HepG2 (cell line): ENCODE measurements around the gene CHKA. TPM values are rescaled to one million over a fixed set of nuclear protein-coding genes. Genes with fewer than 3 reads are reported as not detected.

ENCODE experiments used
- BORCS8-MEF2B ChIP-seq: sonication (generic); formaldehyde crosslinking; IDR thresholded peaks from 2 replicates; pipeline ENCODE4 v1.8.0; 2022; ENCODE audit warnings: mild to moderate bottlenecking, missing genetic modification reagents
- CREB1 ChIP-seq, 2 experiments: fragments of 450-650 bp in 1 of 2; IDR thresholded peaks; 2 replicates each; pipeline ENCODE4 v1.6.1; 2016 to 2017; ENCODE audit warnings: control low read depth in 1 of 2, mild to moderate bottlenecking in 1 of 2, missing compliant biosample characterization in 1 of 2, missing genetic modification characterization in 1 of 2
- EHMT2 ChIP-seq: fragments of 200-600 bp; sonication (generic); IDR thresholded peaks from 2 replicates; pipeline ENCODE4 v1.7.0; 2017; ENCODE audit warnings: antibody characterized with exemption, low read depth, low read length, borderline replicate concordance
- HMGA1 ChIP-seq: sonication (generic); formaldehyde crosslinking; conservative IDR thresholded peaks from 2 replicates; pipeline ENCODE4 v1.4.0; 2020; ENCODE audit warnings: missing genetic modification reagents
- KLF12 ChIP-seq: sonication (generic); formaldehyde crosslinking; IDR thresholded peaks from 2 replicates; pipeline ENCODE4 v1.4.0; 2020; ENCODE audit warnings: missing genetic modification reagents, borderline replicate concordance
- MBD4 ChIP-seq: IDR thresholded peaks from 2 replicates; pipeline ENCODE4 v1.6.1; 2012; ENCODE audit warnings: low read length, inconsistent platforms, borderline replicate concordance
- PHF8 ChIP-seq: sonication (generic); formaldehyde crosslinking; IDR thresholded peaks from 2 replicates; pipeline ENCODE4 v1.5.0; 2020; ENCODE audit warnings: missing genetic modification reagents
- SAFB2 ChIP-seq: sonication (generic); formaldehyde crosslinking; IDR thresholded peaks from 2 replicates; pipeline ENCODE4 v1.5.1; 2020; ENCODE audit warnings: missing genetic modification reagents, low read depth, mild to moderate bottlenecking, borderline replicate concordance
- THAP11 ChIP-seq: IDR thresholded peaks from 2 replicates; pipeline ENCODE4 v1.6.1; 2016; ENCODE audit warnings: missing biosample characterization, missing genetic modification reagents
- ZFP82 ChIP-seq: sonication (generic); formaldehyde crosslinking; IDR thresholded peaks from 2 replicates; pipeline ENCODE4 v1.5.1; 2020; ENCODE audit warnings: mild to moderate bottlenecking, missing genetic modification reagents, borderline replicate concordance
- ZNF10 ChIP-seq: sonication (generic); formaldehyde crosslinking; IDR thresholded peaks from 2 replicates; pipeline ENCODE4 v1.4.0; 2020; ENCODE audit warnings: mild to moderate bottlenecking, low read depth, missing genetic modification reagents, borderline replicate concordance
- ZNF354B ChIP-seq: sonication (generic); formaldehyde crosslinking; IDR thresholded peaks from 2 replicates; pipeline ENCODE4 v1.8.0; 2022; ENCODE audit warnings: mild to moderate bottlenecking, missing genetic modification reagents
- ZNF441 ChIP-seq: sonication (generic); formaldehyde crosslinking; IDR thresholded peaks from 2 replicates; pipeline ENCODE4 v1.7.0; 2021; ENCODE audit warnings: missing genetic modification reagents, borderline replicate concordance
- ZNF749 ChIP-seq: sonication (generic); formaldehyde crosslinking; IDR thresholded peaks from 2 replicates; pipeline ENCODE4 v1.8.0; 2022; ENCODE audit warnings: mild to moderate bottlenecking, missing genetic modification reagents, moderate library complexity, borderline replicate concordance
- ZNF768 ChIP-seq: sonication (generic); formaldehyde crosslinking; IDR thresholded peaks from 2 replicates; pipeline ENCODE4 v1.4.0; 2020; ENCODE audit warnings: missing genetic modification reagents
- polyA plus RNA-seq, 8 experiments: library from polyadenylated mRNA; depleted of rRNA in 3 of 8; stranded (reverse) in 7 of 8; unstranded in 1 of 8; fragments of >200 nt; fragmentation: Illumina TruSeq in 4 of 8; extraction: Trizol in 4 of 8; gene quantifications; 2 replicates each; pipeline versions ENCODE4 v1.2.1 to v1.2.3, GENCODE V29; 2011 to 2016; ENCODE audit warnings: low read depth in 4 of 8, missing spikeins in 1 of 8, mixed read lengths in 1 of 8; ENCODE audit not compliant: insufficient read depth in 1 of 8
- total RNA-seq, 5 experiments: library from RNA; depleted of rRNA; stranded (reverse); fragments of >200 nt; fragmentation: Illumina TruSeq; extraction: Trizol; gene quantifications; 2 replicates each; pipeline ENCODE4 v1.2.3, GENCODE V29; 2016; ENCODE audit warnings: low read depth in 1 of 5
- TF ChIP-seq, protein P1 (sequence below): sonication (generic); formaldehyde crosslinking; IDR thresholded peaks from 2 replicates; pipeline ENCODE4 v1.4.0; 2020; ENCODE audit warnings: missing genetic modification reagents
- TF ChIP-seq, protein P2 (sequence below): sonication (generic); formaldehyde crosslinking; IDR thresholded peaks from 2 replicates; pipeline ENCODE4 v1.5.1; 2020; ENCODE audit warnings: mild to moderate bottlenecking, moderate library complexity, missing genetic modification reagents
- TF ChIP-seq, protein P3 (sequence below): sonication (generic); formaldehyde crosslinking; IDR thresholded peaks from 2 replicates; pipeline ENCODE4 v1.4.0; 2020; ENCODE audit warnings: missing genetic modification reagents
- TF ChIP-seq, protein P4 (sequence below): sonication (generic); formaldehyde crosslinking; IDR thresholded peaks from 2 replicates; pipeline ENCODE4 v1.4.0; 2020; ENCODE audit warnings: mild to moderate bottlenecking, missing genetic modification reagents
- TF ChIP-seq, protein P5 (sequence below): sonication (generic); formaldehyde crosslinking; IDR thresholded peaks from 2 replicates; pipeline ENCODE4 v1.8.0; 2022; ENCODE audit warnings: missing genetic modification reagents, mild to moderate bottlenecking, borderline replicate concordance

Gene CHKA
- total and polyA plus RNA-seq, 2 of the 13 experiments (the other 11 are each of a cell fraction or from before 2014, with no cell fraction given): 71.6 to 92.7 TPM

DNA sequence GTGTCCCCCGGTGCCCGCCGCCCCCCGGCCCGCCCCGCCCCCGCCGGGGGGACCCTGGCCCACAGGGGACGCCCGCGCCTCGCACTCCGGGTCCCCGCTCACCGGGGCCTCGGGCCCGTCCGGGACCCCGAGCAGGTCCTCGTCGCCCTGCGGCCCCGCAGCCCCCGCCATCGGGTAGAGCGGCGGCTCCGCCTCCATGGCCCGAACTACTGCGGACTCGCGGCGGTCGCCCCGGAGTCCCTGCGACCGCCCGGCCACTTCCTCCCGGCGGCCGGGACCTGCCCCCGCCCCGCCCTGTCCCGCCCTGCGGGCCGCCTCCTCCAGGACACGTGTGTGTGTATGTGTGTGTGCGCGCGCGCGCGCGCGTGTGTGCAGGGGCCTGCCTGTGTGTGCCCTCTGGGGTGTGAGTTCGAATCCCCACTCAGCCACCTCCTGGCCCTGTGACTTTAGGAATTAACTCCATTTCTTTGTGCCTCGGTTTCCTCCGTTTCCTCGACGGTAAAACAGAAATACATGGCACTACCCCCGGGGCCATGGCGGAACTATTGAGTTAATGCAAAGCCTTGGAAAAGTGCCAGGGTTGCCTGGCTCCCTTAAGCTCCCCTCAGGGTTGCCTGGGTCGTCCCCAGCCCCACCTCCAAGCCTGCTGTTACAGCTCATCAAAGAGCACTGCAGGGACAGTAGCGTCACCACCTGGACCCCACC, 117.2 kb downstream of the CHKA start, which contains the start of gene UNC93B1 (continued):
- TF ChIP-seq, protein P1, sequence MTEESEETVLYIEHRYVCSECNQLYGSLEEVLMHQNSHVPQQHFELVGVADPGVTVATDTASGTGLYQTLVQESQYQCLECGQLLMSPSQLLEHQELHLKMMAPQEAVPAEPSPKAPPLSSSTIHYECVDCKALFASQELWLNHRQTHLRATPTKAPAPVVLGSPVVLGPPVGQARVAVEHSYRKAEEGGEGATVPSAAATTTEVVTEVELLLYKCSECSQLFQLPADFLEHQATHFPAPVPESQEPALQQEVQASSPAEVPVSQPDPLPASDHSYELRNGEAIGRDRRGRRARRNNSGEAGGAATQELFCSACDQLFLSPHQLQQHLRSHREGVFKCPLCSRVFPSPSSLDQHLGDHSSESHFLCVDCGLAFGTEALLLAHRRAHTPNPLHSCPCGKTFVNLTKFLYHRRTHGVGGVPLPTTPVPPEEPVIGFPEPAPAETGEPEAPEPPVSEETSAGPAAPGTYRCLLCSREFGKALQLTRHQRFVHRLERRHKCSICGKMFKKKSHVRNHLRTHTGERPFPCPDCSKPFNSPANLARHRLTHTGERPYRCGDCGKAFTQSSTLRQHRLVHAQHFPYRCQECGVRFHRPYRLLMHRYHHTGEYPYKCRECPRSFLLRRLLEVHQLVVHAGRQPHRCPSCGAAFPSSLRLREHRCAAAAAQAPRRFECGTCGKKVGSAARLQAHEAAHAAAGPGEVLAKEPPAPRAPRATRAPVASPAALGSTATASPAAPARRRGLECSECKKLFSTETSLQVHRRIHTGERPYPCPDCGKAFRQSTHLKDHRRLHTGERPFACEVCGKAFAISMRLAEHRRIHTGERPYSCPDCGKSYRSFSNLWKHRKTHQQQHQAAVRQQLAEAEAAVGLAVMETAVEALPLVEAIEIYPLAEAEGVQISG (CRISPR knock-in tag): 0 out of 2 replicates have a peak, but pooled peaks have one; percentile 28
- TF ChIP-seq, protein P2, sequence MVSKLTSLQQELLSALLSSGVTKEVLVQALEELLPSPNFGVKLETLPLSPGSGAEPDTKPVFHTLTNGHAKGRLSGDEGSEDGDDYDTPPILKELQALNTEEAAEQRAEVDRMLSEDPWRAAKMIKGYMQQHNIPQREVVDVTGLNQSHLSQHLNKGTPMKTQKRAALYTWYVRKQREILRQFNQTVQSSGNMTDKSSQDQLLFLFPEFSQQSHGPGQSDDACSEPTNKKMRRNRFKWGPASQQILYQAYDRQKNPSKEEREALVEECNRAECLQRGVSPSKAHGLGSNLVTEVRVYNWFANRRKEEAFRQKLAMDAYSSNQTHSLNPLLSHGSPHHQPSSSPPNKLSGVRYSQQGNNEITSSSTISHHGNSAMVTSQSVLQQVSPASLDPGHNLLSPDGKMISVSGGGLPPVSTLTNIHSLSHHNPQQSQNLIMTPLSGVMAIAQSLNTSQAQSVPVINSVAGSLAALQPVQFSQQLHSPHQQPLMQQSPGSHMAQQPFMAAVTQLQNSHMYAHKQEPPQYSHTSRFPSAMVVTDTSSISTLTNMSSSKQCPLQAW (CRISPR knock-in tag): no peak
- no peak; the same call in 1 of the 2 replicates for TF ChIP-seq BORCS8-MEF2B (CRISPR knock-in tag)
- TF ChIP-seq, protein P3, sequence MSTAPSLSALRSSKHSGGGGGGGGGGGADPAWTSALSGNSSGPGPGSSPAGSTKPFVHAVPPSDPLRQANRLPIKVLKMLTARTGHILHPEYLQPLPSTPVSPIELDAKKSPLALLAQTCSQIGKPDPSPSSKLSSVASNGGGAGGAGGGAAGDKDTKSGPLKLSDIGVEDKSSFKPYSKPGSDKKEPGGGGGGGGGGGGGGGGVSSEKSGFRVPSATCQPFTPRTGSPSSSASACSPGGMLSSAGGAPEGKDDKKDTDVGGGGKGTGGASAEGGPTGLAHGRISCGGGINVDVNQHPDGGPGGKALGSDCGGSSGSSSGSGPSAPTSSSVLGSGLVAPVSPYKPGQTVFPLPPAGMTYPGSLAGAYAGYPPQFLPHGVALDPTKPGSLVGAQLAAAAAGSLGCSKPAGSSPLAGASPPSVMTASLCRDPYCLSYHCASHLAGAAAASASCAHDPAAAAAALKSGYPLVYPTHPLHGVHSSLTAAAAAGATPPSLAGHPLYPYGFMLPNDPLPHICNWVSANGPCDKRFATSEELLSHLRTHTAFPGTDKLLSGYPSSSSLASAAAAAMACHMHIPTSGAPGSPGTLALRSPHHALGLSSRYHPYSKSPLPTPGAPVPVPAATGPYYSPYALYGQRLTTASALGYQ: no peak
- TF ChIP-seq ZNF768: 0 out of 2 replicates have a peak, but pooled peaks have one; percentile 13
- peak; percentile 47 for TF ChIP-seq PHF8 (CRISPR knock-in tag)
- no peak for TF ChIP-seq ZFP82 (CRISPR knock-in tag)
- TF ChIP-seq ZNF354B (CRISPR knock-in tag): no peak
- TF ChIP-seq, protein P4, sequence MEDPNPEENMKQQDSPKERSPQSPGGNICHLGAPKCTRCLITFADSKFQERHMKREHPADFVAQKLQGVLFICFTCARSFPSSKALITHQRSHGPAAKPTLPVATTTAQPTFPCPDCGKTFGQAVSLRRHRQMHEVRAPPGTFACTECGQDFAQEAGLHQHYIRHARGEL (CRISPR knock-in tag): no peak
- no peak for TF ChIP-seq HMGA1 (CRISPR knock-in tag)
- no peak for TF ChIP-seq CREB1 (IDR thresholded peaks at IDR 0.05)
- no peak for TF ChIP-seq CREB1 (CRISPR knock-in tag; IDR thresholded peaks at IDR 0.05)
- no peak for TF ChIP-seq ZNF10 (CRISPR knock-in tag)
- TF ChIP-seq ZNF441 (CRISPR knock-in tag): peak; percentile 65; the same call in 1 of the 2 replicates
- TF ChIP-seq KLF12 (CRISPR knock-in tag): peak; percentile 57; the same call in 1 of the 2 replicates
- no peak for TF ChIP-seq MBD4
- TF ChIP-seq, protein P5, sequence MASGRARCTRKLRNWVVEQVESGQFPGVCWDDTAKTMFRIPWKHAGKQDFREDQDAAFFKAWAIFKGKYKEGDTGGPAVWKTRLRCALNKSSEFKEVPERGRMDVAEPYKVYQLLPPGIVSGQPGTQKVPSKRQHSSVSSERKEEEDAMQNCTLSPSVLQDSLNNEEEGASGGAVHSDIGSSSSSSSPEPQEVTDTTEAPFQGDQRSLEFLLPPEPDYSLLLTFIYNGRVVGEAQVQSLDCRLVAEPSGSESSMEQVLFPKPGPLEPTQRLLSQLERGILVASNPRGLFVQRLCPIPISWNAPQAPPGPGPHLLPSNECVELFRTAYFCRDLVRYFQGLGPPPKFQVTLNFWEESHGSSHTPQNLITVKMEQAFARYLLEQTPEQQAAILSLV: no peak
- TF ChIP-seq EHMT2: no peak
- peak; percentile 51; the same call in 1 of the 2 replicates for TF ChIP-seq SAFB2 (CRISPR knock-in tag)
- no peak; the same call in 1 of the 2 replicates for TF ChIP-seq ZNF749
- no peak; the same call in 1 of the 2 replicates for TF ChIP-seq THAP11 (CRISPR knock-in tag)
